Cardiac muscle cell (in vitro differentiated cells and primary cell): ENCODE data around the gene RFT1. TPM values are rescaled to one million over a fixed set of nuclear protein-coding genes. Genes with fewer than 3 reads are reported as not detected.

Source experiments
- DNase-seq, 2 donors: peaks; one replicate each; pipeline versions ENCODE4 v3.0.0 to v3.0.0-alpha.2; 2010 to 2017; ENCODE audit warnings: low read depth in 1 of 2, low spot score in 1 of 2
- H3K27ac ChIP-seq: fragments of 200-600 bp; sonication (generic); 2 replicates; pipeline ENCODE4 v1.5.1; 2016
- H3K27me3 ChIP-seq: fragments of 200-600 bp; sonication (generic); 2 replicates; pipeline ENCODE4 v1.6.0; 2016; ENCODE audit warnings: control low read depth
- H3K36me3 ChIP-seq: fragments of 200-600 bp; sonication (generic); 2 replicates; pipeline ENCODE4 v1.5.1; 2016; ENCODE audit warnings: control low read depth
- H3K4me1 ChIP-seq: fragments of 200-600 bp; sonication (generic); 2 replicates; pipeline ENCODE4 v1.8.1; 2017; ENCODE audit warnings: low read depth, mild to moderate bottlenecking, mixed run types
- H3K4me3 ChIP-seq: fragments of 200-600 bp; sonication (generic); 2 replicates; pipeline ENCODE4 v1.5.1; 2016; ENCODE audit warnings: mild to moderate bottlenecking
- H3K9me3 ChIP-seq: fragments of 200-600 bp; sonication (generic); 2 replicates; pipeline ENCODE4 v1.5.1; 2017; ENCODE audit warnings: low read depth, mild to moderate bottlenecking, control low read depth
- polyA plus RNA-seq: library from polyadenylated mRNA; unstranded; fragments of >200 nt; fragmentation: Nextera tagmentation; extraction: Ambion mirVana; gene quantifications from 2 replicates; pipeline ENCODE4 v1.2.1, GENCODE V29; 2016
- total RNA-seq: library from RNA; depleted of rRNA; stranded (reverse); fragments of >200 nt; gene quantifications from 2 replicates; pipeline ENCODE4 v1.2.3, GENCODE V29; 2016
- TF ChIP-seq, protein P1 (sequence below): IDR thresholded peaks from 2 replicates; pipeline ENCODE4 v1.5.1; 2012; ENCODE audit warnings: low read depth, mild to moderate bottlenecking, low read length

RFT1 gene
- total and polyA plus RNA-seq, 2 experiments from 2014 or later, result 8.1 to 16.1 TPM

DNA sequence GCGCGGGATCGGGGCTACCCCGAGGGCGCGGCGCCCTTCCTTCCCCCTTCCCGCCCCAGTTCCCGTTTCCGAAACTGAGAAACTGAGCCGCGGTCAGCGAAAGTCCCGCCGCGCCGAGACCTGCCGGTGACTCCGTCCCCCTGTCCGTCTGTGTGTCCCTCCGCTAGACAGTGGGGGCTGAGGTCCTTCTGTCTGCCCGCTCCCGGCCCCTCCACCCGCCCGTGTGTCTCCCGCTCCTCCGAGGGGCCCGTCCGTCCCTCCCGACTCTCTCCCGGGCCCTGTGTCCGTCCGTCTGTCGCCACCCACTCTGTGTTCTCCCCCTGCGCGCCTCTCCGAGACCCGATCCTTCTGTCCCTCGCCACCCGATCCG is 31.2 kb upstream of the RFT1 start:
- Histone ChIP-seq H3K4me3 (peak overlapping the region; percentile 46), H3K36me3 (no peaks in the 10 kb centered on the region), H3K27ac (no peak overlapping the region), H3K9me3 (no peaks in the 10 kb centered on the region), H3K27me3 (peaks cover 80% of the 10 kb centered on the region), H3K4me1 (no peaks in the 10 kb centered on the region)
- peak in 1 of 2 donors; percentile 31 for DNase-seq
- TF ChIP-seq, protein P1, sequence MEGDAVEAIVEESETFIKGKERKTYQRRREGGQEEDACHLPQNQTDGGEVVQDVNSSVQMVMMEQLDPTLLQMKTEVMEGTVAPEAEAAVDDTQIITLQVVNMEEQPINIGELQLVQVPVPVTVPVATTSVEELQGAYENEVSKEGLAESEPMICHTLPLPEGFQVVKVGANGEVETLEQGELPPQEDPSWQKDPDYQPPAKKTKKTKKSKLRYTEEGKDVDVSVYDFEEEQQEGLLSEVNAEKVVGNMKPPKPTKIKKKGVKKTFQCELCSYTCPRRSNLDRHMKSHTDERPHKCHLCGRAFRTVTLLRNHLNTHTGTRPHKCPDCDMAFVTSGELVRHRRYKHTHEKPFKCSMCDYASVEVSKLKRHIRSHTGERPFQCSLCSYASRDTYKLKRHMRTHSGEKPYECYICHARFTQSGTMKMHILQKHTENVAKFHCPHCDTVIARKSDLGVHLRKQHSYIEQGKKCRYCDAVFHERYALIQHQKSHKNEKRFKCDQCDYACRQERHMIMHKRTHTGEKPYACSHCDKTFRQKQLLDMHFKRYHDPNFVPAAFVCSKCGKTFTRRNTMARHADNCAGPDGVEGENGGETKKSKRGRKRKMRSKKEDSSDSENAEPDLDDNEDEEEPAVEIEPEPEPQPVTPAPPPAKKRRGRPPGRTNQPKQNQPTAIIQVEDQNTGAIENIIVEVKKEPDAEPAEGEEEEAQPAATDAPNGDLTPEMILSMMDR, result no peak

DNA sequence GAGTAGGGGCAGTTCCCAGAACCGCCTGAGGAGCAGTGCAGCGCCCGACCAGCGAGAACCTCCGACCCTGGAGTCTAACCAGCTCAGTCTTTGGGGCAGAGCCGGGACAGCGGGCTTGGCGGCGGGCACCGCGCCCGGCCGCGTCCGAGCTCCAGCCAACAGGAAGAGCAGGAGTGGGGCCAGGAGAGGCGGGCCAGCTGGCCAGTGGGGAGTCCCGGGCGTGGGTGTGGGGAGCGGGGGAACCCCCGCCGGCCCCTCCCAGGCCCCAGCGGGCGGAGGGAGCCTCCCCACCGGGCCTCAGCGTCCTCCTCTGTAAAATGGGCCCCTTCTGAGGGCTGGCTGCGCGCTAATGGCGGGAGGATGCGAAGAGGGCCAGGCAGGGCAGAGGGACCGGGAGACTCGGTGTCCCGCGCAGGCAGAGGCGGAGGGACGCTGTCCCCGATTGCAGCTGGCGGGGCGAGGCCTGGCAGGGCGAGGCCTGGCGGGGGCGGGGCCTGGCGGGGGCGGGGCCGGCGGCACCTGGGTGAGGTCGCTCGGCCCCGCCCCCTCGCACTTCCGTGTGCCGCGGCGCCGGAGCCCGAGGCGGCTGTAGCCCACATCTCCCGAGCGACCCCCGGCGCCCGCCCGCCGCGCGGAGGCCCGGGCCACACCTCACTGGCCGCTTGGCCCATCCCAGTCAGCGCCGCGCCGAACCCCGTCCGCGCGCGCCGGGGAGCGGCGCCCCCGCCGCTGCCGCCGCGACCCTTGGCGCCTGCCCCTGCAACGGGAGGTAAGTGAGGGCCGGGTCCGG is 30.6 kb upstream of the RFT1 start, which contains the start of gene PRKCD:
Gene PRKCD, plus strand, starts transcription at position 550 of the 790 bp plus-strand sequence. CDS start 17,214 bp downstream, outside the sequence.
- H3K4me3 ChIP-seq, result peak within 1 kb of the TSS; percentile 46
- peaks cover 81% of the 10 kb centered on the region for H3K27me3 ChIP-seq
- H3K9me3 ChIP-seq, result no peaks in the 10 kb centered on the region
- H3K36me3 ChIP-seq, result no peaks in the 10 kb centered on the region
- H3K4me1 ChIP-seq, result no peaks in the 10 kb centered on the region
- DNase-seq, result peak; percentile 67 to 94
- H3K27ac ChIP-seq, result no peak within 1 kb of the TSS
- TF ChIP-seq, protein P1, result peak; percentile 30

DNA sequence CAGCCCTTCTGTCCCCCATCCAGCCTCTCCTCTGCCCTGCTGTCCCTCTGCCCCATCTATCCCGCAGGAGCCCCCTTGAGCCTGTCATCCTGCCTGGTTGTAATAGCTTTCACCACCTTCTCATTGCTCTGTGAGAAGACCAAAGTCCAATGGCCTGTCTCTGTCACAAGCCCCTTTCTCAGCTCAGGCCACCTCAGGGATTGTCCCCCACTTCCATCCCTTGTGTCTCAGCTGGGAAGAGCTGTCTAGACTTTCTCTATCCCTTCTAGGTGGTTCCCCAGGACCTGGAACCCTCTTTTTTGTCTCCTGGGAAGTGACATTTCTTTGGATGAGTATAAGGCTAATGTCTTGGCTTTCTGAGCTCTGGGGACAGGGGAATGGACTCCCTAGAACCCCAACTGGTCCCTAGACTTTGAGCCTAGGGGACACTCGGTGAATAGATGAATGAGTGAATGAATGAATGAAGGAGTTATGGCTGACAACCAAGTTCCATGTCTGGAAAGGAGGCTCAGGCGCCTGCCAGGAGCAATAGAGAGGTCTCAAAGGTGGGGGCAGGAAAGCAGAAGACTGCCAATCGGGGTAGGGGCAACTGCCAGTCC is 29.9 kb upstream of the RFT1 start:
- H3K4me3 ChIP-seq, result no peak overlapping the region
- no peak overlapping the region for H3K27ac ChIP-seq
- TF ChIP-seq, protein P1, result no peak
- H3K36me3 ChIP-seq, result no peaks in the 10 kb centered on the region
- H3K9me3 ChIP-seq, result no peaks in the 10 kb centered on the region
- no peak for DNase-seq
- H3K27me3 ChIP-seq, result peaks cover 81% of the 10 kb centered on the region
- H3K4me1 ChIP-seq, result no peaks in the 10 kb centered on the region

DNA sequence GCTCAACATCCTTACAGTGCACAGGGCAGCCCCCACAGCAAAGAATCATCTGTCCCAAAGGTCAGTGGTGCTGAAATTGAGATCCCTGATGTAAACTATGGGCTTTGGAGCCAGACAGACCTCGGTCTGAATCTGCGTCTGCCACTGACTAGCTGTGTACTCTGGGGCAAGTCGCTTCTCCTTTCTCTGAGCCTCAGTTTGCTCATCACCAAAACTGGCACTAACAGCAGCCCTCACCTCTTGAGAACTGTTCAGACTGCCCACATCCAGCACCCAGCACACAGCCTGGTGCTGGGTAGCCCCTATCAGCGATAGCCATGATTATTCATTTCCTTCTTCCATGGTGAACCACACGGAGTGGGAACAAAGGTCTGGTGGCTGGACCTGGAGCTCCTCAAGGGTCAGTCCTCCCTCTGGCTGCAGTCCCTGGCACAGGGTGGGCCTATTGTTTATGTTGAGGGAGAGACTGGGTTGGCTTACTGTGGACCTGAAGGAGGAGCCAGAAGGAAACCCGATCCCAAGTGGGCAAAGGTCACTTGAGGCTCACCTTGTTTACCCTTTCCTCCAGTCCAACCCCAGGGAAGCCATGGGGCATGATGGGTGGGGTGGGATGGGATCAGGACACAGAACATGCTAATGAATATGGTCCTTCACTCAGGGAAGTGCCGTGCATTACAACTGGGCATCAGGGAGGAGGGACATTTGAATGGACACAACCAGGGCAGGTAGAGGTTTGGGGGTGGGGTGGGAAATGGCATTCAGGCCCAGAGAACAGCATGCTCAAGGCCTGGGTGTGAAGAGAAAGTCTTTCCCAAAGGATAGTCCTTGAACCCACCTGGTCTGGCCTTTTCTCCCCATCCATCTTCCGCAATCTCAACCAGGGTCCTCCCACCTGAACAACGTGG is 29.2 kb upstream of the RFT1 start:
- DNase-seq, result peak in 1 of 2 donors; percentile 47
- no peak overlapping the region for H3K4me3 ChIP-seq
- TF ChIP-seq, protein P1, result no peak

DNA sequence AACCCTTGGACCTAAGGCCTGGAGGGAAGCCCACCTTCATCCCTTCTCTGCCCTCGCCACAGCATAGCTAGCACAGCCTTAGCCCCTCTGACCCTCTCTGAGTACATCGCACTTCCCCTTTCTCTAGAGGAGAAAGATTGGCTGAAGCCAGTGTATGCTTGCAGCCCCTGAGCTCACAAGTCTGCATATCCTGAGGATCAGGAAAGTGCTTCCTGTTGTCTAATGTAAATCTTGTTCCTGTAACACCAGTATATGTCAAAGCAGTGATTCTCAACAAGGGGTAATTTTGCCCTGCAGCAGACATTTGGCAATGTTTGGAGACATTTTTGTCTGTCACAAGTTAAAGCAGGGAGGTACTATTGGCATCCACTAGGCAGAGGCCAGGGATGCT is 28.5 kb upstream of the RFT1 start:
- no peaks in the 10 kb centered on the region for H3K4me1 ChIP-seq
- H3K4me3 ChIP-seq, result no peak overlapping the region
- H3K9me3 ChIP-seq, result no peaks in the 10 kb centered on the region
- no peak overlapping the region for H3K27ac ChIP-seq
- TF ChIP-seq, protein P1, result no peak
- DNase-seq, result no peak
- H3K27me3 ChIP-seq, result peaks cover 90% of the 10 kb centered on the region
- H3K36me3 ChIP-seq, result no peaks in the 10 kb centered on the region

More for the DNA sequence above, 29.2 kb upstream of the RFT1 start:
- H3K4me1 ChIP-seq, result no peaks in the 10 kb centered on the region
- no peak overlapping the region for H3K27ac ChIP-seq
- peaks cover 83% of the 10 kb centered on the region for H3K27me3 ChIP-seq
- no peaks in the 10 kb centered on the region for H3K36me3 ChIP-seq
- no peaks in the 10 kb centered on the region for H3K9me3 ChIP-seq
